SK-N-SH (cell line): ENCODE measurements around the gene GRID2IP. TPM values are rescaled to one million over a fixed set of nuclear protein-coding genes. Genes with fewer than 3 reads are reported as not detected.
A peak's percentile ranks its signal among the peaks of the same experiment; 100 is the strongest.

ENCODE experiments used
- CTCF ChIA-PET: fragments of 300-600, 350-600 bp; formaldehyde crosslinking; extraction: SDS; loops from one replicate; lab custom pipeline; 2021; lab: Yijun Ruan, JAX
- POLR2A ChIA-PET: fragments of 350-600 bp; sonication (Branson Sonifier 250); formaldehyde crosslinking; extraction: SDS; loops from one replicate; lab custom pipeline; 2020; ENCODE audit warnings: antibody characterized with exemption, inconsistent platforms; lab: Yijun Ruan, JAX
- DNase-seq: peaks from one replicate; pipeline ENCODE4 v3.0.0; 2012
- H2AFZ ChIP-seq: fragments of 200-600 bp; sonication (generic); 2 replicates; pipeline ENCODE4 v1.8.1; 2016; ENCODE audit warnings: antibody characterized with exemption, mild to moderate bottlenecking, low read depth
- H3F3A ChIP-seq: fragments of 200-600 bp; sonication (generic); replicated peaks from 2 replicates; pipeline ENCODE3; 2016; ENCODE audit warnings: antibody characterized with exemption, mild to moderate bottlenecking; ENCODE audit not compliant: insufficient read depth
- H3K27ac ChIP-seq, 2 experiments: fragments of 200-500 bp in 1 of 2; fragments of 200-600 bp in 1 of 2; sonication (Bioruptor generic) in 1 of 2; sonication (generic), shearing (Covaris generic) in 1 of 2; 2 replicates each; pipeline versions ENCODE4 v1.5.1 to v1.6.1; 2014 to 2016; ENCODE audit warnings: low read depth in 2 of 2, inconsistent platforms in 1 of 2, low read length in 1 of 2, mild to moderate bottlenecking in 1 of 2, mixed read lengths in 1 of 2
- H3K27me3 ChIP-seq: fragments of 200-600 bp; sonication (generic), shearing (Covaris generic); 2 replicates; pipeline ENCODE4 v1.6.1; 2016; ENCODE audit warnings: mixed run types; ENCODE audit not compliant: insufficient read depth
- H3K36me3 ChIP-seq, 2 experiments: fragments of 200-500 bp in 1 of 2; fragments of 200-600 bp in 1 of 2; sonication (Bioruptor generic) in 1 of 2; sonication (generic) in 1 of 2; replicated peaks in 1 of 2; 2 replicates each; pipeline versions ENCODE3 to v1.5.1; 2014 to 2016; ENCODE audit warnings: low read length in 1 of 2, mild to moderate bottlenecking in 1 of 2; ENCODE audit not compliant: insufficient read depth in 2 of 2, control insufficient read depth in 1 of 2
- H3K4me1 ChIP-seq, 2 experiments: fragments of 200-500 bp in 1 of 2; fragments of 200-600 bp in 1 of 2; sonication (Bioruptor generic) in 1 of 2; sonication (generic), shearing (Covaris generic) in 1 of 2; 2 replicates each; pipeline versions ENCODE4 v1.5.1 to v1.6.1; 2014 to 2016; ENCODE audit warnings: low read depth in 1 of 2, low read length in 1 of 2, mixed run types in 1 of 2; ENCODE audit not compliant: insufficient read depth in 2 of 2, control insufficient read depth in 1 of 2
- H3K4me2 ChIP-seq: fragments of 200-600 bp; sonication (generic), shearing (Covaris generic); 2 replicates; pipeline ENCODE4 v1.6.1; 2017; ENCODE audit warnings: mixed run types
- H3K4me3 ChIP-seq, 2 experiments: fragments of 200-500 bp in 1 of 2; fragments of 200-600 bp in 1 of 2; sonication (Bioruptor generic) in 1 of 2; sonication (generic), shearing (Covaris generic) in 1 of 2; 2 replicates each; pipeline versions ENCODE4 v1.5.1 to v1.8.1; 2014 to 2016; ENCODE audit warnings: low read depth in 2 of 2, inconsistent platforms in 1 of 2, low read length in 1 of 2, mild to moderate bottlenecking in 1 of 2, mixed read lengths in 1 of 2, moderate library complexity in 1 of 2
- H3K79me2 ChIP-seq: fragments of 200-600 bp; sonication (generic); 2 replicates; pipeline ENCODE4 v1.8.1; 2017; ENCODE audit warnings: mild to moderate bottlenecking; ENCODE audit not compliant: insufficient read depth
- H3K9ac ChIP-seq: fragments of 200-600 bp; sonication (generic); 2 replicates; pipeline ENCODE4 v1.6.1; 2017; ENCODE audit warnings: mixed run types
- H3K9me2 ChIP-seq: fragments of 200-600 bp; sonication (generic); 2 replicates; pipeline ENCODE4 v1.6.1; 2017; ENCODE audit warnings: mixed run types
- H3K9me3 ChIP-seq: fragments of 200-600 bp; sonication (generic); 2 replicates; pipeline ENCODE4 v1.6.1; 2017; ENCODE audit warnings: mixed run types, mild to moderate bottlenecking, moderate library complexity
- H4K20me1 ChIP-seq: fragments of 200-600 bp; sonication (generic); 2 replicates; pipeline ENCODE4 v1.6.1; 2017; ENCODE audit warnings: mild to moderate bottlenecking, mixed run types; ENCODE audit not compliant: insufficient read depth
- CHD2 ChIP-seq: fragments of 150-350 bp; IDR thresholded peaks from 2 replicates; pipeline ENCODE4 v1.6.1; 2018; ENCODE audit warnings: low read length; ENCODE audit not compliant: partially characterized antibody
- EP300 ChIP-seq, 2 experiments: IDR thresholded peaks; 2 replicates each; pipeline versions ENCODE4 v1.4.0 to v1.6.1; 2012; ENCODE audit warnings: borderline replicate concordance in 1 of 2, low read depth in 1 of 2, low read length in 1 of 2
- EZH2phosphoT487 ChIP-seq: fragments of 200-600 bp; sonication (generic); IDR thresholded peaks from 2 replicates; pipeline ENCODE4 v1.6.1; 2017; ENCODE audit warnings: low read depth, mixed run types, mild to moderate bottlenecking, antibody characterized with exemption, moderate library complexity, borderline replicate concordance
- FOSL2 ChIP-seq: IDR thresholded peaks from 2 replicates; pipeline ENCODE4 v1.4.0; 2012; ENCODE audit warnings: low read depth, mild to moderate bottlenecking, moderate library complexity, borderline replicate concordance
- FOXJ3 ChIP-seq: sonication (generic); formaldehyde crosslinking; IDR thresholded peaks from 2 replicates; pipeline ENCODE4 v1.5.1; 2020; ENCODE audit warnings: mild to moderate bottlenecking, missing genetic modification reagents
- FOXM1 ChIP-seq: IDR thresholded peaks from 2 replicates; pipeline ENCODE4 v1.4.0; 2012; ENCODE audit warnings: low read depth, mild to moderate bottlenecking
- GABPA ChIP-seq: IDR thresholded peaks from 2 replicates; pipeline ENCODE4 v1.4.0; 2012; ENCODE audit warnings: low read depth, mild to moderate bottlenecking
- GATA2 ChIP-seq: sonication (generic); formaldehyde crosslinking; IDR thresholded peaks from 2 replicates; pipeline ENCODE4 v1.5.0; 2020; ENCODE audit warnings: mild to moderate bottlenecking, missing genetic modification reagents
- MXI1 ChIP-seq: IDR thresholded peaks from 2 replicates; pipeline ENCODE4 v1.6.1; 2012; ENCODE audit warnings: mild to moderate bottlenecking, low read depth, low read length, improper control_type of control experiment
- RAD21 ChIP-seq: IDR thresholded peaks from 2 replicates; pipeline ENCODE4 v1.6.1; 2012; ENCODE audit warnings: mild to moderate bottlenecking, low read length
- RCOR1 ChIP-seq: fragments of 150-350 bp; IDR thresholded peaks from 2 replicates; pipeline ENCODE4 v1.6.1; 2017; ENCODE audit warnings: antibody characterized with exemption, low read length
- RXRA ChIP-seq: IDR thresholded peaks from 2 replicates; pipeline ENCODE4 v1.4.0; 2012; ENCODE audit warnings: low read depth, mild to moderate bottlenecking, borderline replicate concordance
- SIN3A ChIP-seq: IDR thresholded peaks from 2 replicates; pipeline ENCODE4 v1.6.1; 2012; ENCODE audit warnings: low read depth, mild to moderate bottlenecking, low read length, moderate library complexity, borderline replicate concordance
- TEAD4 ChIP-seq: IDR thresholded peaks from 2 replicates; pipeline ENCODE4 v1.4.0; 2012; ENCODE audit warnings: mild to moderate bottlenecking, borderline replicate concordance; ENCODE audit not compliant: insufficient read depth
- YY1 ChIP-seq: IDR thresholded peaks from 2 replicates; pipeline ENCODE4 v1.4.0; 2012; ENCODE audit warnings: low read depth, mild to moderate bottlenecking
- WGBS: methylation state at CpG from one replicate; pipeline ENCODE4 v1.1.6; 2017; ENCODE audit warnings: low lambda C conversion rate; 5-methylcytosine and 5-hydroxymethylcytosine counted together
- polyA plus RNA-seq, 3 experiments: library from polyadenylated mRNA; depleted of rRNA; stranded (reverse); fragments of >200 nt; gene quantifications; 2 replicates each; pipeline ENCODE4 v1.2.3, GENCODE V29; 2012
- TF ChIP-seq, protein P1 (sequence below): fragments of 200-600 bp; sonication (generic); IDR thresholded peaks from 2 replicates; pipeline ENCODE4 v1.6.1; 2017; ENCODE audit warnings: antibody characterized with exemption, mild to moderate bottlenecking, moderate library complexity
- TF ChIP-seq, protein P2 (sequence below): IDR thresholded peaks from 2 replicates; pipeline ENCODE4 v1.4.0; 2012; ENCODE audit warnings: low read depth
- TF ChIP-seq, protein P3 (sequence below): fragments of 150-350 bp; IDR thresholded peaks from 2 replicates; pipeline ENCODE4 v1.6.1; 2017; ENCODE audit warnings: antibody characterized with exemption, low read length, low read depth, borderline replicate concordance
- TF ChIP-seq, protein P4 (sequence below): IDR thresholded peaks from 2 replicates; pipeline ENCODE4 v1.4.0; 2012; ENCODE audit warnings: low read depth, borderline replicate concordance
- TF ChIP-seq, protein P5 (sequence below): IDR thresholded peaks from 2 replicates; pipeline ENCODE4 v1.6.1; 2012; ENCODE audit warnings: mild to moderate bottlenecking, low read depth, low read length, moderate library complexity

The GRID2IP gene
- polyA plus RNA-seq, 1 of the 3 experiments (the other 2 are of a cell fraction): 0.03 TPM

DNA sequence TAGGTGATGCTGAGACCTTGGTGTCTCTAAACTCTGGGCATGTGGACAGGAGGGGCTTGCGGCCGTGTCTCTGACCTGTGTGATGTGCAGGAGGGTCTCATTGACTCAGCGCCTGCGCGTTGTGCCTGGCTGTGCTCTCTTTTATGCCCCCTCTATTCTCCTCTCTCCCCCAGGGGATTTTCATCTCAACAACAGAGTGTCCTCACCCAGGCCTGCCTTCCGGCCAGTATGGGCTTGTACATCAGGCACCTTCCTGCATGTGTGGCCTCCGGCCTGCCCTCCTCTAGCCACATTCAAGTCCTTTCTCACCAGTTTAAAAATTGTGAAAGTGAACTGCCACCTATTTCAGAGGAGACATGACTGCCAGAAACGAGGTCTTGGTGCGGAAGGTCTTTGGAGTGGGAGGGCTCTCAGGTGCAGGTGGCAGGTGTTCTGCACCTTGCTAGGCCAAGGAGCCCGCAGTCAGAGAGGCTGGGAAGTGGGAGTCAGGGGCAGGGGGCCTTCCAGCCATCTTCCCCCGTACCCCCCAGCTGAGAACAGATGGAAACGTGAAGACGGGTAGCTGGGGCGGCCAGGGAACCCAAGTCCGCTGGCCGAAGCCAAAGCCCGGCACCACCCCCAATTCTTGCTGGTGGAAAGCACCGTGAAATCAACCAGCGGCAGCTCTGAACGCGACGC lies 38.0 kb upstream of the GRID2IP start:
- no peak for DNase-seq
- Histone ChIP-seq H3K9me2 (no peaks in the 10 kb centered on the region), H3K27ac (no peak overlapping the region; a peak in 1 of 4 replicates), H2AFZ (peak overlapping the region; percentile 56; the same call in 1 of the 2 replicates), H3K4me2 (peak overlapping the region; percentile 46; the same call in 1 of the 2 replicates), H4K20me1 (no peaks in the 10 kb centered on the region), H3K36me3 (peaks cover 25 to 57% of the 10 kb centered on the region in 2 experiments), H3K4me3 (peak overlapping the region; percentile 63 to 99; a peak in 2 of 4 replicates), H3F3A (peaks cover 12% of the 10 kb centered on the region), H3K4me1 (peaks cover 2 to 7% of the 10 kb centered on the region in 2 experiments; a peak in 1 of 4 replicates), H3K9ac (no peak overlapping the region), H3K79me2 (peaks cover 30% of the 10 kb centered on the region), H3K9me3 (no peaks in the 10 kb centered on the region), H3K27me3 (no peaks in the 10 kb centered on the region)
- ChIA-PET POLR2A (interaction anchor here (1.3 to 2.9 kb wide), 2 partner anchors 12 to 27 kb away, joined by 5 to 16 read pairs; partner anchors contain the start of genes ZDHHC4 and ZNF853), CTCF (interaction anchor here (0.6 to 4.2 kb wide), 27 partner anchors 8 to 341 kb away, joined by 3 to 65 read pairs (median 6); partner anchors contain the start of gene ZDHHC4)
- WGBS: 74% methylated on average over 17 of the region's 22 CpGs
- TF ChIP-seq RXRA: no peak
- TF ChIP-seq SIN3A: no peak
- no peak for TF ChIP-seq FOXM1
- TF ChIP-seq TEAD4: no peak
- no peak for TF ChIP-seq FOXJ3 (CRISPR knock-in tag)
- no peak for TF ChIP-seq EP300 (IDR thresholded peaks at IDR 0.05; ENCODE audit: borderline replicate concordance in 1 of 2, low read depth in 1 of 2, low read length in 1 of 2)
- no peak for TF ChIP-seq EZH2phosphoT487
- no peak for TF ChIP-seq GABPA
- no peak for TF ChIP-seq RAD21
- TF ChIP-seq, protein P1, sequence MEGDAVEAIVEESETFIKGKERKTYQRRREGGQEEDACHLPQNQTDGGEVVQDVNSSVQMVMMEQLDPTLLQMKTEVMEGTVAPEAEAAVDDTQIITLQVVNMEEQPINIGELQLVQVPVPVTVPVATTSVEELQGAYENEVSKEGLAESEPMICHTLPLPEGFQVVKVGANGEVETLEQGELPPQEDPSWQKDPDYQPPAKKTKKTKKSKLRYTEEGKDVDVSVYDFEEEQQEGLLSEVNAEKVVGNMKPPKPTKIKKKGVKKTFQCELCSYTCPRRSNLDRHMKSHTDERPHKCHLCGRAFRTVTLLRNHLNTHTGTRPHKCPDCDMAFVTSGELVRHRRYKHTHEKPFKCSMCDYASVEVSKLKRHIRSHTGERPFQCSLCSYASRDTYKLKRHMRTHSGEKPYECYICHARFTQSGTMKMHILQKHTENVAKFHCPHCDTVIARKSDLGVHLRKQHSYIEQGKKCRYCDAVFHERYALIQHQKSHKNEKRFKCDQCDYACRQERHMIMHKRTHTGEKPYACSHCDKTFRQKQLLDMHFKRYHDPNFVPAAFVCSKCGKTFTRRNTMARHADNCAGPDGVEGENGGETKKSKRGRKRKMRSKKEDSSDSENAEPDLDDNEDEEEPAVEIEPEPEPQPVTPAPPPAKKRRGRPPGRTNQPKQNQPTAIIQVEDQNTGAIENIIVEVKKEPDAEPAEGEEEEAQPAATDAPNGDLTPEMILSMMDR: no peak
- TF ChIP-seq, protein P2, sequence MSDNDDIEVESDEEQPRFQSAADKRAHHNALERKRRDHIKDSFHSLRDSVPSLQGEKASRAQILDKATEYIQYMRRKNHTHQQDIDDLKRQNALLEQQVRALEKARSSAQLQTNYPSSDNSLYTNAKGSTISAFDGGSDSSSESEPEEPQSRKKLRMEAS: no peak
- TF ChIP-seq FOSL2: no peak
- no peak for TF ChIP-seq MXI1
- TF ChIP-seq GATA2 (CRISPR knock-in tag): no peak
- TF ChIP-seq, protein P3, sequence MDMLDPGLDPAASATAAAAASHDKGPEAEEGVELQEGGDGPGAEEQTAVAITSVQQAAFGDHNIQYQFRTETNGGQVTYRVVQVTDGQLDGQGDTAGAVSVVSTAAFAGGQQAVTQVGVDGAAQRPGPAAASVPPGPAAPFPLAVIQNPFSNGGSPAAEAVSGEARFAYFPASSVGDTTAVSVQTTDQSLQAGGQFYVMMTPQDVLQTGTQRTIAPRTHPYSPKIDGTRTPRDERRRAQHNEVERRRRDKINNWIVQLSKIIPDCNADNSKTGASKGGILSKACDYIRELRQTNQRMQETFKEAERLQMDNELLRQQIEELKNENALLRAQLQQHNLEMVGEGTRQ: no peak
- TF ChIP-seq, protein P4, sequence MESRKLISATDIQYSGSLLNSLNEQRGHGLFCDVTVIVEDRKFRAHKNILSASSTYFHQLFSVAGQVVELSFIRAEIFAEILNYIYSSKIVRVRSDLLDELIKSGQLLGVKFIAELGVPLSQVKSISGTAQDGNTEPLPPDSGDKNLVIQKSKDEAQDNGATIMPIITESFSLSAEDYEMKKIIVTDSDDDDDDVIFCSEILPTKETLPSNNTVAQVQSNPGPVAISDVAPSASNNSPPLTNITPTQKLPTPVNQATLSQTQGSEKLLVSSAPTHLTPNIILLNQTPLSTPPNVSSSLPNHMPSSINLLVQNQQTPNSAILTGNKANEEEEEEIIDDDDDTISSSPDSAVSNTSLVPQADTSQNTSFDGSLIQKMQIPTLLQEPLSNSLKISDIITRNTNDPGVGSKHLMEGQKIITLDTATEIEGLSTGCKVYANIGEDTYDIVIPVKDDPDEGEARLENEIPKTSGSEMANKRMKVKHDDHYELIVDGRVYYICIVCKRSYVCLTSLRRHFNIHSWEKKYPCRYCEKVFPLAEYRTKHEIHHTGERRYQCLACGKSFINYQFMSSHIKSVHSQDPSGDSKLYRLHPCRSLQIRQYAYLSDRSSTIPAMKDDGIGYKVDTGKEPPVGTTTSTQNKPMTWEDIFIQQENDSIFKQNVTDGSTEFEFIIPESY: no peak
- TF ChIP-seq RCOR1: no peak
- no peak for TF ChIP-seq CHD2
- TF ChIP-seq, protein P5, sequence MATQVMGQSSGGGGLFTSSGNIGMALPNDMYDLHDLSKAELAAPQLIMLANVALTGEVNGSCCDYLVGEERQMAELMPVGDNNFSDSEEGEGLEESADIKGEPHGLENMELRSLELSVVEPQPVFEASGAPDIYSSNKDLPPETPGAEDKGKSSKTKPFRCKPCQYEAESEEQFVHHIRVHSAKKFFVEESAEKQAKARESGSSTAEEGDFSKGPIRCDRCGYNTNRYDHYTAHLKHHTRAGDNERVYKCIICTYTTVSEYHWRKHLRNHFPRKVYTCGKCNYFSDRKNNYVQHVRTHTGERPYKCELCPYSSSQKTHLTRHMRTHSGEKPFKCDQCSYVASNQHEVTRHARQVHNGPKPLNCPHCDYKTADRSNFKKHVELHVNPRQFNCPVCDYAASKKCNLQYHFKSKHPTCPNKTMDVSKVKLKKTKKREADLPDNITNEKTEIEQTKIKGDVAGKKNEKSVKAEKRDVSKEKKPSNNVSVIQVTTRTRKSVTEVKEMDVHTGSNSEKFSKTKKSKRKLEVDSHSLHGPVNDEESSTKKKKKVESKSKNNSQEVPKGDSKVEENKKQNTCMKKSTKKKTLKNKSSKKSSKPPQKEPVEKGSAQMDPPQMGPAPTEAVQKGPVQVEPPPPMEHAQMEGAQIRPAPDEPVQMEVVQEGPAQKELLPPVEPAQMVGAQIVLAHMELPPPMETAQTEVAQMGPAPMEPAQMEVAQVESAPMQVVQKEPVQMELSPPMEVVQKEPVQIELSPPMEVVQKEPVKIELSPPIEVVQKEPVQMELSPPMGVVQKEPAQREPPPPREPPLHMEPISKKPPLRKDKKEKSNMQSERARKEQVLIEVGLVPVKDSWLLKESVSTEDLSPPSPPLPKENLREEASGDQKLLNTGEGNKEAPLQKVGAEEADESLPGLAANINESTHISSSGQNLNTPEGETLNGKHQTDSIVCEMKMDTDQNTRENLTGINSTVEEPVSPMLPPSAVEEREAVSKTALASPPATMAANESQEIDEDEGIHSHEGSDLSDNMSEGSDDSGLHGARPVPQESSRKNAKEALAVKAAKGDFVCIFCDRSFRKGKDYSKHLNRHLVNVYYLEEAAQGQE: no peak
- no peak for TF ChIP-seq YY1
